ENCODE measurements around the gene GFER. TPM values are rescaled to one million over a fixed set of nuclear protein-coding genes. Genes with fewer than 3 reads are reported as not detected.

GFER gene
- total RNA-seq, 1 experiment from 2014 or later, result 58.5 TPM

- no peaks in the 10 kb centered on the region for H3K36me3 Mint-ChIP-seq
Measured at GRCh38 chr16:1949507-1949906, 34.5 kb upstream of the GFER start.

GRCh38 chr16:1950047-1950446, 33.9 kb upstream of the GFER start:
- H3K36me3 Mint-ChIP-seq, result no peaks in the 10 kb centered on the region
- ChIA-PET CTCF (interaction anchor here (1.0 to 3.8 kb wide), 2 partner anchors 8 to 21 kb away, joined by 3 to 29 read pairs; partner anchors contain the start of gene MSRB1), POLR2A (no interaction called here)
- no peak overlapping the region for H3K27ac Mint-ChIP-seq
- TF ChIP-seq, protein P1, sequence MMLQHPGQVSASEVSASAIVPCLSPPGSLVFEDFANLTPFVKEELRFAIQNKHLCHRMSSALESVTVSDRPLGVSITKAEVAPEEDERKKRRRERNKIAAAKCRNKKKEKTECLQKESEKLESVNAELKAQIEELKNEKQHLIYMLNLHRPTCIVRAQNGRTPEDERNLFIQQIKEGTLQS (CRISPR knock-in tag; conservative IDR thresholded peaks at IDR 0.05), result no peak
- TF ChIP-seq, protein P2, sequence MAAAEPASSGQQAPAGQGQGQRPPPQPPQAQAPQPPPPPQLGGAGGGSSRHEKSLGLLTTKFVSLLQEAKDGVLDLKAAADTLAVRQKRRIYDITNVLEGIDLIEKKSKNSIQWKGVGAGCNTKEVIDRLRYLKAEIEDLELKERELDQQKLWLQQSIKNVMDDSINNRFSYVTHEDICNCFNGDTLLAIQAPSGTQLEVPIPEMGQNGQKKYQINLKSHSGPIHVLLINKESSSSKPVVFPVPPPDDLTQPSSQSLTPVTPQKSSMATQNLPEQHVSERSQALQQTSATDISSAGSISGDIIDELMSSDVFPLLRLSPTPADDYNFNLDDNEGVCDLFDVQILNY (CRISPR knock-in tag; IDR thresholded peaks at IDR 0.05), result no peak
- TF ChIP-seq TEAD1 (CRISPR knock-in tag; IDR thresholded peaks at IDR 0.05), result no peak
- TF ChIP-seq, protein P3, sequence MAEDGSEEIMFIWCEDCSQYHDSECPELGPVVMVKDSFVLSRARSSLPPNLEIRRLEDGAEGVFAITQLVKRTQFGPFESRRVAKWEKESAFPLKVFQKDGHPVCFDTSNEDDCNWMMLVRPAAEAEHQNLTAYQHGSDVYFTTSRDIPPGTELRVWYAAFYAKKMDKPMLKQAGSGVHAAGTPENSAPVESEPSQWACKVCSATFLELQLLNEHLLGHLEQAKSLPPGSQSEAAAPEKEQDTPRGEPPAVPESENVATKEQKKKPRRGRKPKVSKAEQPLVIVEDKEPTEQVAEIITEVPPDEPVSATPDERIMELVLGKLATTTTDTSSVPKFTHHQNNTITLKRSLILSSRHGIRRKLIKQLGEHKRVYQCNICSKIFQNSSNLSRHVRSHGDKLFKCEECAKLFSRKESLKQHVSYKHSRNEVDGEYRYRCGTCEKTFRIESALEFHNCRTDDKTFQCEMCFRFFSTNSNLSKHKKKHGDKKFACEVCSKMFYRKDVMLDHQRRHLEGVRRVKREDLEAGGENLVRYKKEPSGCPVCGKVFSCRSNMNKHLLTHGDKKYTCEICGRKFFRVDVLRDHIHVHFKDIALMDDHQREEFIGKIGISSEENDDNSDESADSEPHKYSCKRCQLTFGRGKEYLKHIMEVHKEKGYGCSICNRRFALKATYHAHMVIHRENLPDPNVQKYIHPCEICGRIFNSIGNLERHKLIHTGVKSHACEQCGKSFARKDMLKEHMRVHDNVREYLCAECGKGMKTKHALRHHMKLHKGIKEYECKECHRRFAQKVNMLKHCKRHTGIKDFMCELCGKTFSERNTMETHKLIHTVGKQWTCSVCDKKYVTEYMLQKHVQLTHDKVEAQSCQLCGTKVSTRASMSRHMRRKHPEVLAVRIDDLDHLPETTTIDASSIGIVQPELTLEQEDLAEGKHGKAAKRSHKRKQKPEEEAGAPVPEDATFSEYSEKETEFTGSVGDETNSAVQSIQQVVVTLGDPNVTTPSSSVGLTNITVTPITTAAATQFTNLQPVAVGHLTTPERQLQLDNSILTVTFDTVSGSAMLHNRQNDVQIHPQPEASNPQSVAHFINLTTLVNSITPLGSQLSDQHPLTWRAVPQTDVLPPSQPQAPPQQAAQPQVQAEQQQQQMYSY (CRISPR knock-in tag; IDR thresholded peaks at IDR 0.05), result no peak
- TF ChIP-seq MXD4 (CRISPR knock-in tag; IDR thresholded peaks at IDR 0.05; ENCODE audit: borderline replicate concordance), result no peak
- no peak for TF ChIP-seq FOXP1 (CRISPR knock-in tag; IDR thresholded peaks at IDR 0.05; ENCODE audit: borderline replicate concordance)
- TF ChIP-seq, protein P4, sequence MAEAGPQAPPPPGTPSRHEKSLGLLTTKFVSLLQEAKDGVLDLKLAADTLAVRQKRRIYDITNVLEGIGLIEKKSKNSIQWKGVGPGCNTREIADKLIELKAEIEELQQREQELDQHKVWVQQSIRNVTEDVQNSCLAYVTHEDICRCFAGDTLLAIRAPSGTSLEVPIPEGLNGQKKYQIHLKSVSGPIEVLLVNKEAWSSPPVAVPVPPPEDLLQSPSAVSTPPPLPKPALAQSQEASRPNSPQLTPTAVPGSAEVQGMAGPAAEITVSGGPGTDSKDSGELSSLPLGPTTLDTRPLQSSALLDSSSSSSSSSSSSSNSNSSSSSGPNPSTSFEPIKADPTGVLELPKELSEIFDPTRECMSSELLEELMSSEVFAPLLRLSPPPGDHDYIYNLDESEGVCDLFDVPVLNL (CRISPR knock-in tag; IDR thresholded peaks at IDR 0.05; ENCODE audit: borderline replicate concordance, low read depth), result no peak
- TF ChIP-seq NR3C1 (CRISPR knock-in tag; conservative IDR thresholded peaks at IDR 0.05; ENCODE audit: low read depth), result no peak
- TF ChIP-seq, protein P5, sequence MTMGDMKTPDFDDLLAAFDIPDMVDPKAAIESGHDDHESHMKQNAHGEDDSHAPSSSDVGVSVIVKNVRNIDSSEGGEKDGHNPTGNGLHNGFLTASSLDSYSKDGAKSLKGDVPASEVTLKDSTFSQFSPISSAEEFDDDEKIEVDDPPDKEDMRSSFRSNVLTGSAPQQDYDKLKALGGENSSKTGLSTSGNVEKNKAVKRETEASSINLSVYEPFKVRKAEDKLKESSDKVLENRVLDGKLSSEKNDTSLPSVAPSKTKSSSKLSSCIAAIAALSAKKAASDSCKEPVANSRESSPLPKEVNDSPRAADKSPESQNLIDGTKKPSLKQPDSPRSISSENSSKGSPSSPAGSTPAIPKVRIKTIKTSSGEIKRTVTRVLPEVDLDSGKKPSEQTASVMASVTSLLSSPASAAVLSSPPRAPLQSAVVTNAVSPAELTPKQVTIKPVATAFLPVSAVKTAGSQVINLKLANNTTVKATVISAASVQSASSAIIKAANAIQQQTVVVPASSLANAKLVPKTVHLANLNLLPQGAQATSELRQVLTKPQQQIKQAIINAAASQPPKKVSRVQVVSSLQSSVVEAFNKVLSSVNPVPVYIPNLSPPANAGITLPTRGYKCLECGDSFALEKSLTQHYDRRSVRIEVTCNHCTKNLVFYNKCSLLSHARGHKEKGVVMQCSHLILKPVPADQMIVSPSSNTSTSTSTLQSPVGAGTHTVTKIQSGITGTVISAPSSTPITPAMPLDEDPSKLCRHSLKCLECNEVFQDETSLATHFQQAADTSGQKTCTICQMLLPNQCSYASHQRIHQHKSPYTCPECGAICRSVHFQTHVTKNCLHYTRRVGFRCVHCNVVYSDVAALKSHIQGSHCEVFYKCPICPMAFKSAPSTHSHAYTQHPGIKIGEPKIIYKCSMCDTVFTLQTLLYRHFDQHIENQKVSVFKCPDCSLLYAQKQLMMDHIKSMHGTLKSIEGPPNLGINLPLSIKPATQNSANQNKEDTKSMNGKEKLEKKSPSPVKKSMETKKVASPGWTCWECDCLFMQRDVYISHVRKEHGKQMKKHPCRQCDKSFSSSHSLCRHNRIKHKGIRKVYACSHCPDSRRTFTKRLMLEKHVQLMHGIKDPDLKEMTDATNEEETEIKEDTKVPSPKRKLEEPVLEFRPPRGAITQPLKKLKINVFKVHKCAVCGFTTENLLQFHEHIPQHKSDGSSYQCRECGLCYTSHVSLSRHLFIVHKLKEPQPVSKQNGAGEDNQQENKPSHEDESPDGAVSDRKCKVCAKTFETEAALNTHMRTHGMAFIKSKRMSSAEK (CRISPR knock-in tag; IDR thresholded peaks at IDR 0.05; ENCODE audit: borderline replicate concordance), result no peak
- no peak for TF ChIP-seq CREM (CRISPR knock-in tag; IDR thresholded peaks at IDR 0.05)
- DNase-seq (ENCODE audit: low spot score) (no peak), ATAC-seq (no peak)
- peaks cover 8% of the 10 kb centered on the region; the same call in 1 of the 2 replicates for H3K27me3 Mint-ChIP-seq (ENCODE audit: low read depth)
- no peaks in the 10 kb centered on the region for H3K9me3 Mint-ChIP-seq
- peaks cover 4% of the 10 kb centered on the region for H3K4me1 Mint-ChIP-seq
- H3K4me3 Mint-ChIP-seq, result no peak overlapping the region

More at GRCh38 chr16:1949507-1949906, 34.5 kb upstream of the GFER start:
- ATAC-seq (no peak), DNase-seq (ENCODE audit: low spot score) (no peak)
- no peaks in the 10 kb centered on the region for H3K9me3 Mint-ChIP-seq
- H3K27me3 Mint-ChIP-seq (ENCODE audit: low read depth), result peaks cover 11% of the 10 kb centered on the region; the same call in 1 of the 2 replicates
- TF ChIP-seq, protein P2 (CRISPR knock-in tag; IDR thresholded peaks at IDR 0.05), result no peak
- TF ChIP-seq PREB (CRISPR knock-in tag; IDR thresholded peaks at IDR 0.05; ENCODE audit: borderline replicate concordance), result no peak
- POLR2A ChIA-PET, result no interaction called here
- H3K27ac Mint-ChIP-seq, result no peak overlapping the region
- CTCF ChIA-PET, result interaction anchor here (1.0 kb wide), 1 partner anchor 20 kb away, joined by 3 read pairs; no protein-coding TSS in a partner anchor
- H3K4me1 Mint-ChIP-seq, result peaks cover 6% of the 10 kb centered on the region
- no peak overlapping the region for H3K4me3 Mint-ChIP-seq
